ENCODE results near the gene AKIRIN1. TPM values are rescaled to one million over a fixed set of nuclear protein-coding genes. Genes with fewer than 3 reads are reported as not detected.

Gene AKIRIN1
- total and polyA plus RNA-seq, 10 of the 15 experiments (the other 5 are each of a cell fraction or from before 2014, with no cell fraction given), result 7.5 to 72.3 (median 50.4) TPM

- TF ChIP-seq SMARCA5 (IDR thresholded peaks at IDR 0.05) (no peak), SMAD1 (IDR thresholded peaks at IDR 0.05; ENCODE audit: low read depth, partially characterized antibody) (no peak), EZH2 (IDR thresholded peaks at IDR 0.05; ENCODE audit: borderline replicate concordance, control insufficient read depth, low read depth, low read length) (no peak), ATF7 (IDR thresholded peaks at IDR 0.05; ENCODE audit: low read depth) (no peak)
These were observed 6.2 kb downstream of the AKIRIN1 start (continued) for GRCh38 chr1:38997034-38997900.

GRCh38 chr1:38997901-38998190 is 6.8 kb downstream of the AKIRIN1 start:
- Histone ChIP-seq H2AFZ (ENCODE audit: control insufficient read depth, low read depth, low read length) (no peak overlapping the region), H3K79me2 (ENCODE audit: control insufficient read depth, insufficient read depth, low read length) (peaks cover 55% of the 10 kb centered on the region), H3K27me3 (replicated peaks in 1 of 2; ENCODE audit: control insufficient read depth in 2 of 2, insufficient read depth in 2 of 2, low read length in 1 of 2) (no peaks in the 10 kb centered on the region), H3K27ac (ENCODE audit: control insufficient read depth, insufficient read depth) (no peak overlapping the region), H3K4me3 (no peak overlapping the region), H3K4me1 (ENCODE audit: control insufficient read depth, insufficient read depth, low read length) (no peaks in the 10 kb centered on the region), H3K9me3 (replicated peaks; ENCODE audit: control insufficient read depth, insufficient read depth, low read length) (no peaks in the 10 kb centered on the region), H3K36me3 (ENCODE audit: control insufficient read depth in 2 of 2, insufficient read depth in 2 of 2, low read length in 1 of 2) (peaks cover 9 to 34% of the 10 kb centered on the region in 2 experiments), H4K20me1 (ENCODE audit: control insufficient read depth, insufficient read depth) (no peaks in the 10 kb centered on the region), H3K9ac (ENCODE audit: control insufficient read depth, insufficient read depth, low read length) (no peak overlapping the region), H3K4me2 (ENCODE audit: control insufficient read depth, insufficient read depth) (no peak overlapping the region)
- no TSS peak for BruUV-seq (replicated peaks)
- ChIA-PET POLR2A (interaction anchor here (2.0 kb wide), 1 partner anchor 28 kb away, joined by 10 read pairs; the partner anchor contains the start of gene NDUFS5), CTCF (interaction anchor here (1.0 to 1.5 kb wide), 3 partner anchors 9 to 94 kb away, joined by 4 to 6 read pairs (median 4); no protein-coding TSS in a partner anchor), SMC1A (ENCODE audit: uncharacterized antibody, unreplicated experiment) (interaction anchor here (0.7 to 3.0 kb wide), 4 partner anchors 11 to 56 kb away, joined by 3 to 10 read pairs (median 4); partner anchors contain the start of gene NDUFS5), RAD21 (ENCODE audit: unreplicated experiment) (interaction anchor here (1.3 kb wide), 1 partner anchor 29 kb away, joined by 3 read pairs; the partner anchor contains the start of gene NDUFS5)
- intact Hi-C loops (cut with micrococcal nuclease; ENCODE audit: unreplicated experiment) (no loop called here), in situ Hi-C loops (cut with MboI) (no loop called here)
- no peak for DNase-seq (ENCODE audit: low read depth, low spot score)
- 82% methylated on average over 3 of the region's 3 CpGs for WGBS (ENCODE audit: insufficient coverage, insufficient replicate concordance, low lambda C conversion rate, missing lambda C conversion rate)
- FAIRE-seq, result no peak
- no peak for ATAC-seq
- TF ChIP-seq E4F1 (IDR thresholded peaks at IDR 0.05; ENCODE audit: borderline replicate concordance, partially characterized antibody) (no peak), IRF5 (IDR thresholded peaks at IDR 0.05; ENCODE audit: borderline replicate concordance) (no peak), SPI1 (IDR thresholded peaks at IDR 0.05; ENCODE audit: borderline replicate concordance, insufficient read depth, low read depth, low read length) (no peak), MTA2 (IDR thresholded peaks at IDR 0.05; ENCODE audit: low read depth) (no peak), YBX1 (IDR thresholded peaks at IDR 0.05) (no peak), DPF2 (IDR thresholded peaks at IDR 0.05) (no peak), NFIC (IDR thresholded peaks at IDR 0.05; ENCODE audit: low read depth, low read length) (no peak), EGR1 (IDR thresholded peaks at IDR 0.05; ENCODE audit: borderline replicate concordance in 1 of 2, low read depth in 2 of 2, low read length in 2 of 2) (no peak), BHLHE40 (IDR thresholded peaks at IDR 0.05; ENCODE audit: borderline replicate concordance in 1 of 2, low read depth in 2 of 2, low read length in 1 of 2) (no peak), YY1 (IDR thresholded peaks at IDR 0.05; ENCODE audit: low read depth, low read length) (no peak), HDAC6 (IDR thresholded peaks at IDR 0.05; ENCODE audit: unreplicated experiment) (no peak), BCL3 (IDR thresholded peaks at IDR 0.05; ENCODE audit: borderline replicate concordance, insufficient read depth, low read depth, low read length, poor library complexity, severe bottlenecking) (no peak)
